Measurements from ENCODE around the gene CNIH3.

DNA sequence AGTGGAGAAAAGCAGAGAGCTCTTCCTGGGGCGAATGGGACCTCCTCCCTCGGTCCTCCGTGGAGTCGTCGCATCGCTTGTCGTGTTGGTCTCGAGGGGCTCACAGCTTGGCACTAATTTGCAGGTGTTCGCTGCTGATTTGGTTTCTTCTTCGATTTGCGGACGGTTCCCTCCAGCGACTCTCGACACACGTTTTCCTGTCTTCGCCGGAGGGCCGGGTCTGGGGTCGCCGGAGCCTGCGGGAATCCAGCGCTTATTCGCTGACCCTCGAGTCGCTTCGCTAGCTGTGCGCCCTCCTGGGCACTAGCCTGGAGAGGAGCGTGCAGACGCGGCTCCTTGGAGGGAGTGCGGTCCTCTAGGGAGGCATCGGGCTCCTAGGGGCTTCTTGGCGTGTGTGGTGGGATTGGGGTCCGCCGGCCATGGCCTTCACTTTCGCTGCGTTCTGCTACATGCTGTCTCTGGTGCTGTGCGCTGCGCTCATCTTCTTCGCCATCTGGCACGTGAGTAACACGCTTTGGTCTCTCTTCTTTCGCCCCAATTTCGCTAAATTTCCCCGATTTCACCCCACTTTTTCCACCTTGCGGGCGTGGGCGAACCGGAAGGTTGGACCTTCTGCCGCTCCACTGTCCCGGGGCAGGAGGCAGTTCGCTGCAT, 766 bp downstream of the CNIH3 start:
- TF ChIP-seq CTCF (IDR thresholded peaks at IDR 0.05) (no peak), POLR2A (IDR thresholded peaks at IDR 0.05) (no peak)
